Loucy (cell line): ENCODE results near the gene OFD1.

Source experiments
- H2AFZ ChIP-seq: fragments of 200-600 bp; sonication (generic); 2 replicates; pipeline ENCODE4 v1.6.0; 2016; ENCODE audit warnings: antibody characterized with exemption, mild to moderate bottlenecking, low read length, moderate library complexity
- H3F3A ChIP-seq: fragments of 200-600 bp; 2 replicates; pipeline ENCODE4 v1.6.0; 2016; ENCODE audit warnings: antibody characterized with exemption, low read depth, mild to moderate bottlenecking
- H3K27me3 ChIP-seq: fragments of 200-600 bp; sonication (generic); 2 replicates; pipeline ENCODE4 v1.6.1; 2014; ENCODE audit warnings: low read length, mild to moderate bottlenecking; ENCODE audit not compliant: insufficient read depth, poor library complexity, severe bottlenecking
- H3K36me3 ChIP-seq: fragments of 200-600 bp; sonication (generic); 2 replicates; pipeline ENCODE4 v1.6.1; 2016; ENCODE audit warnings: low read length; ENCODE audit not compliant: insufficient read depth
- H3K4me1 ChIP-seq: fragments of 200-600 bp; sonication (generic); 2 replicates; pipeline ENCODE4 v1.5.1; 2014; ENCODE audit warnings: low read length, mild to moderate bottlenecking; ENCODE audit not compliant: insufficient read depth, poor library complexity, severe bottlenecking
- H3K4me2 ChIP-seq: fragments of 200-600 bp; sonication (generic); 2 replicates; pipeline ENCODE4 v1.6.0; 2014; ENCODE audit warnings: antibody characterized with exemption, low read length, low read depth, mild to moderate bottlenecking; ENCODE audit not compliant: poor library complexity, severe bottlenecking
- H3K4me3 ChIP-seq: fragments of 200-600 bp; sonication (generic); 2 replicates; pipeline ENCODE4 v1.5.1; 2014; ENCODE audit warnings: low read length, mild to moderate bottlenecking, mixed read lengths; ENCODE audit not compliant: poor library complexity, severe bottlenecking
- H3K79me2 ChIP-seq: fragments of 200-600 bp; sonication (generic); 2 replicates; pipeline ENCODE4 v1.6.1; 2014; ENCODE audit warnings: low read length; ENCODE audit not compliant: insufficient read depth
- H3K9ac ChIP-seq: fragments of 200-600 bp; sonication (generic); 2 replicates; pipeline ENCODE4 v1.6.0; 2014; ENCODE audit warnings: mild to moderate bottlenecking, low read depth, low read length, moderate library complexity; ENCODE audit not compliant: poor library complexity, severe bottlenecking
- H3K9me2 ChIP-seq: fragments of 200-600 bp; sonication (generic); replicated peaks from 2 replicates; pipeline ENCODE4 v1.6.1; 2016; ENCODE audit warnings: low read depth, low read length, mixed read lengths
- H3K9me3 ChIP-seq: fragments of 200-600 bp; sonication (generic); 2 replicates; pipeline ENCODE4 v1.6.1; 2014; ENCODE audit warnings: mild to moderate bottlenecking, antibody characterized with exemption, low read length, low read depth; ENCODE audit not compliant: insufficient read depth
- H4K20me1 ChIP-seq: fragments of 200-600 bp; sonication (generic); 2 replicates; pipeline ENCODE4 v1.6.0; 2014; ENCODE audit warnings: antibody characterized with exemption, low read length, mild to moderate bottlenecking; ENCODE audit not compliant: insufficient read depth, poor library complexity, severe bottlenecking
- CTCF ChIP-seq: fragments of 200-600 bp; sonication (generic); conservative IDR thresholded peaks from 2 replicates; pipeline ENCODE4 v1.5.1; 2014; ENCODE audit warnings: mild to moderate bottlenecking, antibody characterized with exemption, low read length
- EZH2phosphoT487 ChIP-seq: fragments of 200-600 bp; IDR thresholded peaks from 2 replicates; pipeline ENCODE4 v1.6.1; 2018; ENCODE audit warnings: antibody characterized with exemption, mild to moderate bottlenecking, moderate library complexity, borderline replicate concordance

Gene OFD1

GRCh38 chrX:13808865-13809264, 74.3 kb downstream of the OFD1 start:
- Histone ChIP-seq H2AFZ (no peak overlapping the region), H3K9me3 (no peaks in the 10 kb centered on the region), H3K36me3 (no peaks in the 10 kb centered on the region), H3F3A (no peaks in the 10 kb centered on the region), H3K4me3 (no peak overlapping the region), H4K20me1 (no peaks in the 10 kb centered on the region), H3K9ac (no peak overlapping the region), H3K27me3 (no peaks in the 10 kb centered on the region), H3K4me1 (no peaks in the 10 kb centered on the region), H3K4me2 (no peak overlapping the region), H3K79me2 (no peaks in the 10 kb centered on the region), H3K9me2 (no peaks in the 10 kb centered on the region)
- TF ChIP-seq CTCF (no peak), EZH2phosphoT487 (no peak)

- no peaks in the 10 kb centered on the region for H3K79me2 ChIP-seq
- H2AFZ ChIP-seq: no peak overlapping the region
- no peaks in the 10 kb centered on the region for H3K4me1 ChIP-seq
- H3K9me3 ChIP-seq: no peaks in the 10 kb centered on the region
- no peaks in the 10 kb centered on the region for H4K20me1 ChIP-seq
- TF ChIP-seq CTCF: no peak
- TF ChIP-seq EZH2phosphoT487: no peak
- H3K4me3 ChIP-seq: no peak overlapping the region
- no peaks in the 10 kb centered on the region for H3K36me3 ChIP-seq
- no peak overlapping the region for H3K9ac ChIP-seq
- H3K9me2 ChIP-seq: no peaks in the 10 kb centered on the region
- no peak overlapping the region for H3K4me2 ChIP-seq
- H3K27me3 ChIP-seq: no peaks in the 10 kb centered on the region
- no peaks in the 10 kb centered on the region for H3F3A ChIP-seq
Observed at GRCh38 chrX:13815664-13816063, 81.1 kb downstream of the OFD1 start.

- H3K4me3 ChIP-seq: no peak overlapping the region
- no peak overlapping the region for H2AFZ ChIP-seq
- H3K79me2 ChIP-seq: no peaks in the 10 kb centered on the region
- H3K9me3 ChIP-seq: no peaks in the 10 kb centered on the region
- H3K9me2 ChIP-seq: no peaks in the 10 kb centered on the region
- H3K4me2 ChIP-seq: no peak overlapping the region
- no peaks in the 10 kb centered on the region for H3F3A ChIP-seq
- no peaks in the 10 kb centered on the region for H3K36me3 ChIP-seq
- H3K27me3 ChIP-seq: no peaks in the 10 kb centered on the region
- H4K20me1 ChIP-seq: no peaks in the 10 kb centered on the region
- no peaks in the 10 kb centered on the region for H3K4me1 ChIP-seq
- TF ChIP-seq CTCF: no peak
- TF ChIP-seq EZH2phosphoT487: no peak
- H3K9ac ChIP-seq: no peak overlapping the region
Observed at GRCh38 chrX:13816176-13816575, 81.6 kb downstream of the OFD1 start.
